Epidermal melanocyte (primary cell): ENCODE results near the gene PRKCZ.

ENCODE experiments used
- DNase-seq: peaks from one replicate; pipeline ENCODE4 v3.0.0; 2011; ENCODE audit warnings: low spot score; ENCODE audit not compliant: insufficient read length

Gene PRKCZ

DNA sequence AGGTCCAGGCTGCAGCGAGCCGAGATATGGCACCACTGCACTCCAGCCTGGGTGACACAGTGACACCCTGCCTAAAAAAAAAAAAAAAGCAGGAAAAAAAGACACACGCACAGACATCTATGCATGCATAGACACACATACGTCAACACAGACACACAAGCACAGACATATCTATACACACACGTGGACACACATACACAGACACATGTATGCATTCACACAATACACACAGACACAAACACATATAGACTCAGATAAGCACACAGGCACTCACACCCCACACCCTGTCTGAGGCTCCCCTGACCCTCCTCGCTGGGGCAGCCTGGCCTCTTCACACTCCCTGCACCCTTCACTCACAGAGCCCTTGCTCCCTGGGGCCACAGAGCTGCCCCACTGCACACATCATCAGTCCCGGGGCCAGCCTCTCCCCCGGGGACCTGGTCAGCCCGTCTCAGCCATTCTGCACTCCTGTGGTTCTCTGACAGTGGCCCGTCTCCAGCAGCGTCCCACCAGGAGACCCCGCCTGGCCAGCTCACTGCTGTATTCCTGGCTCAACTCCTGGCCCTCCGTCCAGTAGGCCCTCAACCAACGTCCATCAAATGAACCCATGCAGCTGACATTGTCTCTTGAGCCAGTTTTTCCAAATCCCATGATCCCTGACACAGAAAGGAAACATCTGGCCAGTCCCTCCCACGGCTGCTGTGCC is 4.6 kb upstream of the PRKCZ start:
- DNase-seq = no peak

DNA sequence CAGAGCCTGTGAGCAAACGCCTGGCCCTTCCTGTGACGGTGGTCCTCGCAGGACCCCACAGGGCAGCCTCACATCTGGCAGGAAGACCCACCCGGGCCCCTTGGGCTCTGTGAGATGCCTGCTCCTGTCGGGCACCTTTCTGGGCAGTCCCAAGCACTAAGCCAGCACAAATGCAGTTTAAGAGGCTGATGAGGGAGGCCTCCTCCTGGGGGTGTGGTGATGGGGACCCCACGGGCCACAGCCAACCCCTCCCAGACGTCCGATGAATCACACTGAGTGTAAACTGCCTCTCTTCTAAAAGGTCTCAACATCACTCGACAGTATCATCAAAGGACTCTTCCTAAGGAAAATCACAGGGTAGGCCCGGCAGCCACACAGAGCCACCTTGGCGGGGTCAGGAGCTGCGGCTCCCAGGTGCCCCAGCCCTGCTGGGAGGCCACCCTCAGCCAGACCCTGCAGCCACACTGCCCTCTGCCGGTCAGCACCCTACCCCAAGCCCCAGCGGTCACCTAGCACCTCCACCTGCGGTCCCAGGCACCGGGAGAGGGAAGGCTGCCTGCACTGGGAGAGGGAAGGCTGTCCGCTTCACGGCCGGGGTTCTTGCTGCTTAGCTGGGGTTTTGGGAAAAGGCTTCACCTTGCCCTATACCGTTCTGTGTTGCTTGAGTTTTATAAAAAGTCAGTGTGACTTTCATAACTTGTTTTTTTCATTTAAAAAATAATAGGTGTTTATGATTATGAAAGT is 3.9 kb upstream of the PRKCZ start:
- no peak for DNase-seq

DNA sequence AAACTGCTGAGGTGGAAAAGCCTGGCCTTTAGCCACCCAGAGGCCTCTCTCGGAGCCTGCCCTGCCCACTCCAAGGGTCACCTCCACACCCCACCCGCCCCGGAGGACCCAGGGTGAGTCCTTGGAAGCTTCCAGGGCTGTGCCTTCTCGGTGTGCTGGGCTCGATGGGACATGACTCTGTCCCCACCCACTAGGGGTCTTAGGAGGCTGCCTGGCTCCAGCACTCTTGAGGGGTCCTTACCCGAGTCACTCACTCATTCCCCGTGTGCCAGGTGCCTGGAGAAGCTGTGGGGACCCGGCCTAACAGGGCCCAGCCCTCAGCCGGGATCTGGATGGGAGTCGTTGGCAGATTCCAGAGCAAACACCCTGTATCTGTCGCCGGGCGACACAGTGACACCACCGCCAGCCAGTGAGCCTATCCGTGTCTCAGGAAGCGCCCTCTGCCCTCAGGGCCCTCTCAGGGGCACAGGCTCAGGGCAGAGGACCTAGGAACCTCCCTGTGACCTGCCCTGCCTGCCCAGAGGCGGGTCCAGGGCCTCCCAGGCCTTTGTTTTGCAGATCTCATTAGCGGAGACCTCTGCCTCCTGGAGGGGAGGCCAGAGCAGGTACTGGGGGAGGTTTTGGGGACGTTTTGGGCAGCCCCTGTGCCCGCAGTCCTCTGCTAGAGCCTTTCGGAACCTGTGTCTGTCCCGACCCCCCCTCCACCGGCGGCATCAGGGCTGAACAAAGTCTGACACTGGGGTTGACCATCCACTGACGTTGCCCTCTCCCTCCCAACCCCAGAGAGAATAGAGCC is 3.1 kb upstream of the PRKCZ start:
- no peak for DNase-seq

GRCh38 chr1:2047749-2048729 is 2.2 kb upstream of the PRKCZ start:
- no peak for DNase-seq

GRCh38 chr1:2049225-2049717 is 940 bp upstream of the PRKCZ start:
- DNase-seq = no peak

DNA sequence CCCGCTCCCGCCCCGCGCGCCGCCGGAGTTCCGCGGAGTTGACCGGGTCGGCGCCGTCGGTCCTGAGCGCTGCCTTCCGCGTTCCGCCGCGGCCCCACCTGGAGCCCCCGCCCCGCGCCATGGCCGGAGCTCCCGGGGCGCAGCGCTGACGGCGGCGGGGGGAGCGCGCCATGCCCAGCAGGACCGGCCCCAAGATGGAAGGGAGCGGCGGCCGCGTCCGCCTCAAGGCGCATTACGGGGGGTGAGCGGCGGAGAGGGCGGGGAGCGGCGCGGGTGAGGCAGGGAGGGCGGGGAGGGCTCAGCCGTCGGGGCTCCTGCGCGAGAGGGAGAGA is 216 bp downstream of the PRKCZ start:
- DNase-seq = no peak

DNA sequence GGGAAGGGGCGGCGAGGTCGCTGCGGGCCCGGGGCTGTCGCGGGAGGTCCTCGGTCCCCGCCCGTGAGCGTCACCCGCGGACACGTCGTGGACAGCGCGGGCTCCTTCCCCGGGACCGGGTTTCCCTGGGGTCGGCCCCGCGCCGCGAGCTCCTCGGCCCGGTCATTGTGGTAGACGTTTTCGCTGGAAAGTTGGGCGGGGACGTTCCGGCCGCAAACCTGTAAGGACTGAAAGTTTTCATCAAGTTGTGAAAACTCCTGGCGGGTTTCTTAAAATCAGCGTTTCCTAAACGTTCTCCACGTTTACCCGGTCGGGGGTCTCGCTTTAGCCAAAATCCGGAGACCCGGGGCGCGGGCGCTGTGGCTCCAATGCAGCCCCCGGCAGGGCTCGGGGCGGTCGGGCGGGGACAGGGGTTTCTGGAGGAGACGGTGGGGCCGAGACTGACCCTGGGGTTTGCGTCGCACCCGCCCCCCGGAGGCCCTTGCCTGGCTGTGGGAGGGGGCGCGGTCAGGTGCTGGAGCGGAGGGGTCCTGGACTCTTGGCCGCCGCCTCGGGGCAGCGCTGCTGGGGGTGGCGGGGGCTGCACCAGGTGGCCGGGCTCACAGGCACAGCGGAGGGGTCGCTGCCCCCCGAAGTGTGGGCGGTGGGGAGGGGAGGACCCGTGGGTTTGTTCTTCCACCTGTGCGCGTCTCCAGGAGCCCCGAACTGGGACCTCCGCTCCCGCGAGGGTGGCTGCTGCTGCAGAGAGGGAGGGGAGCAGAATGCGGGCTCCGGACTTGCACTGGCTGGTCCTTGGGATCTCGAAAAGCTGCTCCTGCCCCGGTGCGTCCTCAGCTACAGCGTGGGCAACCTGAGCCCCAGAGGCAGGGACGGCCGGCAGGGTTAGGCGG is 827 bp downstream of the PRKCZ start:
- DNase-seq = no peak

- DNase-seq = no peak
Measured at GRCh38 chr1:2052054-2052679, 2.0 kb downstream of the PRKCZ start.

DNA sequence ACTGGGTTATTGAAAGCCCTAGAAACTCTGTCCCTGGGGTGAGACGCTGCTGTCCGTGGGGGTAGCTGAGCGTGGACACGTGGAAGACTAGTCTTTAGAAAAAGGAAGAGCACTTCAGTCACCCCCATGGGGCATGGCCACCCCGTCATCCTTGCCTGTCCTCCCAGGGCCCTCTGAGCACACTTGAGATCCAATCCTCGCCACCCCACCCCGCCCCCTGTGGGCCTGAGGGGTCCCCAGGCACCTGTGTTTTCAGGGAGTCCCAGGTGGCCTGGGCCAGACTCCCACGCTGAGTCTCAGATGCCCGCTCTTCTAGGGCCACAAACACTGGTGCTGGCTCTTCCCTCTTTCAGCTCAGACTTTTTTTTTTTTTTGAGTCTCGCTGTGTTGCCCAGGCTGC is 2.5 kb downstream of the PRKCZ start:
- DNase-seq = no peak

DNA sequence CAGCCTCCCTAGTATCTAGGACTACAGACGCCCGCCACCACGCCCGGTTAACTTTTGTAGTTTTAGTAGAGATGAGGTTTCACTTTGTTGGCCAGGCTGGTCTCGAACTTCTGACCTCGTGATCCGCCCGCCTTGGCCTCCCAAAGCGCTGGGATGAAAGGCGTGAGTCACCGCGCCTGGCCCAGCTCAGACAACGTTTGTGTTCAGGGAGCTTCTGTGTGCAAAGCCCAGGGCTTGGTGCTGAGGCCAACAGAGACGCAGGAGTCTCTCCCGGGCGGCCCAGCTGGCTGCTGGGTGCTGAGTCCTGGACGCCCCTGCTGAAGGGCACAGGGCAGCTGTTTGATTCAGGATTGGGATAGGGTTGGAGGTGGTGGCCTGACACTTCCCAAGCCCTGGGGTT is 3.0 kb downstream of the PRKCZ start:
- DNase-seq = no peak

GRCh38 chr1:2053784-2054376 is 3.7 kb downstream of the PRKCZ start:
- no peak for DNase-seq

DNA sequence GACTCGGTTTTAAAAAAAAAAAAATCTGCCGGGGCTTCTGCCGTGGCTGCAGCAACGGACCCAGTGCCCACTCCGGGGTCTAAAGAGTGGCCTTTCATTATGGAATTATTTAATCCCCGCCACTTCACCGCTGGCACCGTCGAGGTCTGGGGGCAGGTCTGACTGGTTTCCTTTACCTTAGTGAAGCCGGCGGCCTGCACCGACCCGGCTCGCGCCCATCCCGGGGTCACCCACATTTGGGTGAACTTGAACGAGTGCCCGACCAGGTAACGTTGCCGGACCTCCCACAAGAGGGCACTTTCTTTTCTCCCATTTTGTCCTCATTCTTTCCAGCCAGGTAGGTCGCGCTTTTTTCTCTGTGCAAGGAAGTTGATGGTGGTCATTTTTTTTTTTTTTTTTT is 4.3 kb downstream of the PRKCZ start:
- DNase-seq = no peak

DNA sequence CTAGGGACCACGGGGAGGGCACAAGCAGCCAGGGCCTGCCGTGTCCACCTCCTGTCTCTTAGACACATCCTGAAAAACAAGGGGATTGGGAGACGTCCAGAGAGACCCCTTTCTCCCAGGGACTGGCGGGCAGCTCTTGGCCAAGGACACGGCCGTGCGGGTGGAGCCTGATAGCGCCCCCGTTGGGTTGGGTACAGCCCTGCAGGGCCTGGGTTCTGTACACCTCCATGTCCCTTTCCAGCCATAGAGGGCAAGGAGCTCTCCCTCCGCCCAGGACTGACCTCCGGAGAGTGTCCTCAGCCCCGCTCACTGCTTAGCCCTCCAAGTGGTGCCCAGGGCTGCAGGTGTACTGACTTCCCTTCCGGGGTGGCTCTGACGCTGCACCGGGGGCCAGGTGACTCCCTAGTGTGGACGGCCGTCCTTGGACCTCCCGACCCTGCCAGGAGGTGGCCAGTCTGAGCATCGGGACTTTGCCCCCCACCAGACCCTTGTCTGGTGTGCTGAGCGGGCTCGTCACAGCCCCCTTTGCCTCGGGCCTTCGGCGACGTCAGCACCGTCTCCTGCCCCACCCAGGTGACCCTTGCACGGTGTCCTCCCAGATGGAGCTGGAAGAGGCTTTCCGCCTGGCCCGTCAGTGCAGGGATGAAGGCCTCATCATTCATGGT is 5.8 kb downstream of the PRKCZ start:
- no peak for DNase-seq

DNA sequence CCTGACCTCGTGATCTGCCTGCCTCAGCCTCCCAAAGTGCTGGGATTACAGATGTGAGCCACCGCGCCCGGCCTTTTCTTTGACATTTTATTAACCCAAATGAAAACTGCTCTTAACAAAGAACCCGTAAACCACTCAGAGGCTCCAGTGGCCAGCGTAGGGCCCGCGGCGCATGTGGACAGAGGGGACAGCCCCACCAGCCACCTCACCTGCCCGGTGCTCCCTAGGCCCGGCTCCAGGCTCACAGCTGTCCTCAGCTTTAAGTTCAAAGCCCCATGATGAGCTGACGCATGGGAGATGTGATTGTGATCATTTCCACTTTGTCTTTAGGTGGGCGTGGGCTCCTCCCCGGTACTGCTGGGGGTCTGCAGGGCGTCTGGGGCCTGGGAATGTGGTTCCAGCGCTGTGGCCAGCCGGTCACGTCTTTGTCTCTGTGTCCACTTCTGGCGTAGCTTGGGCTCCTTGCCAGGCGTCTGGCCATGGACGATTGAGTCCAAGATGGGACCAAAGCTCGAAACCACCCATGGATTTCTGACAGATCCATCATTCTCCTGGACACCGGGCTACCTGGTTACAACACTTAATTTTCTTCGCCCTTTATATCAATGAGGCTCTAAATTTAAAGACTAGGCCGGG is 6.9 kb downstream of the PRKCZ start:
- DNase-seq = no peak

DNA sequence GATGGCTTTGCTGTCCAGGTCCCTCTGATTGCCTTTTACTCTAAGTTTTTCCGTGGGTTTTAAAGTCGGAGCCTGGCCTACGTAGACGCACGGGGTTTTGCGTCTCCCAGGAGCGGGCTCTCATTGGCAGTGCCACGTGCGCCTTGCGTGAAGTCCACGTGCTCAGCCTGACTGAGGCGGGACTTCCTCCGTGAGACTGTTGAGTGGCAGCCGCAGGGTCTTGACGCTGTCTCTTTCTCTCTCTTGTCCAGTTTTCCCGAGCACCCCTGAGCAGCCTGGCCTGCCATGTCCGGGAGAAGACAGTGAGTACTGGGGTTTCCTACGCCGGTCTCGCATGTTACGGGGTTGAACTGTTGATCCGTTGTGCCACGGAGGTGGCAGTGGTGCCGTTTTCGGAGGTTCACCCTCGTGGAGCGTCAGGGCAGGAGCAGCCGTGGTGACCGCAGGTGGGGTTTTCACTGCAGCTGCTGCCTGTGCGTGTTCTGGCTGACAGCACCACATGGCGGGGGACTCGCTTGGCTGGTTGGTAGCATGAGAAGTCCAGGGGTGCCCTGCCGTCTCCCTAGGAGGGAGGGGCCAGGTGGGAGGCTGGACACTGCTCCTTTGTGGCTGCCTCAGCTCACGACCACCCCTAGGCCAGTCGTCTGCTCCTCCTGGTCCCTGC is 9.2 kb downstream of the PRKCZ start:
- DNase-seq = no peak

DNA sequence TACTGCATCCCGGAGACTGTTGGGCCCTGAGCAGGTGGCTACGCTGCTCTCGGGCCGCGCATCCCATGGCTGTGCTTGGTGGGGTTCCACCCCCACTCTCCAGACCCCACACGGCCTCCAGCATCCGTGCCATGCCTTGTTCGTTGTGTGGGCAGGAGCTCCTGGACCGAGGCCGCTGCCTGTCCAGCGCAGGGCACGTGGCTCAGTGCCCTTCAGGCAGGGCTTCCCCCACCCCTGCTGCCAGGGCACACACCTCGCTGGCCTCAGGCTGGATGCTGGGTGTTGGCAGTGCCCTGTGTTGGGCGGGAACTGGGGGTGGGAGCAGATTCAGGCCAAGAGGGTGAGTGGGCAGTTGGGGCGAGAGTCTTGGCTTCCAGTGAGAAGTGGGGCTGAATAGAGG is 9.9 kb downstream of the PRKCZ start:
- DNase-seq = no peak

- no peak for DNase-seq
Measured at GRCh38 chr1:2060535-2060934, 10.3 kb downstream of the PRKCZ start.
